ENCODE results near the gene PTGS1.
"Not testable (repeated sequence)": the region's sequence is repeated elsewhere in the genome, so short reads cannot be mapped to it uniquely, and the experiment has no call there.

PTGS1 gene

GRCh38 chr9:122348791-122349190 lies 22.0 kb upstream of the PTGS1 start:
- H3K9ac ChIP-seq (ENCODE audit: low read depth, low read length): no peak overlapping the region
- no peaks in the 10 kb centered on the region for H3K9me3 ChIP-seq (ENCODE audit: control insufficient read depth, insufficient read depth, low read length)

DNA sequence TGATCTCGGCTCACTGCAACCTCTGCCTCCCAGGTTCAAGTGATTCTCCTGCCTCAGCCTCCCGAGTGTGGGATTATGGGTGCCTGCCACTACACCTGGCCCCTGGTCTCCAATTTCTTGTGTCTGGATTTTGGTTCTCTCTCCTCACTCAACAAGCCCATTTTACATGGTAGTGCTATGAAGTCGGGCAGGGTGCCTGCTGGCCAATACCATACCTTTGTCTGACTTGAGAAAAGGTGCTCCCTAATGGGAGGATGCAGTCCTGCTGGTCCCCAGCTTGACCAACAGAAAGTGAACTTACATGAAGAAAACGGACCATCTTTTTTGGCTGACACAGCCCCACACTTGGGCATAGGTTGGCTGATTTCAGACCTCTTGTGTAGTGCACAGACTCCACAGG lies 21.6 kb upstream of the PTGS1 start:
- H3K9me3 ChIP-seq (ENCODE audit: control insufficient read depth, insufficient read depth, low read length): no peaks in the 10 kb centered on the region
- no peaks in the 10 kb centered on the region for H3K36me3 ChIP-seq (ENCODE audit: control insufficient read depth, insufficient read depth, low read length)
- H3K4me1 ChIP-seq (ENCODE audit: control insufficient read depth, insufficient read depth, low read length): peaks cover 4% of the 10 kb centered on the region
- H3K9ac ChIP-seq (ENCODE audit: low read depth, low read length): no peak overlapping the region
- H3K27me3 ChIP-seq (ENCODE audit: control insufficient read depth, insufficient read depth, low read length): peaks cover 38% of the 10 kb centered on the region
- H3K4me3 ChIP-seq (ENCODE audit: low read depth, low read length): no peak overlapping the region

More at GRCh38 chr9:122348791-122349190, 22.0 kb upstream of the PTGS1 start:
- Histone ChIP-seq H3K36me3 (ENCODE audit: control insufficient read depth, insufficient read depth, low read length) (no peaks in the 10 kb centered on the region), H3K4me1 (ENCODE audit: control insufficient read depth, insufficient read depth, low read length) (peaks cover 4% of the 10 kb centered on the region), H3K4me3 (ENCODE audit: low read depth, low read length) (no peak overlapping the region), H3K27me3 (ENCODE audit: control insufficient read depth, insufficient read depth, low read length) (peaks cover 38% of the 10 kb centered on the region)

- H3K9ac ChIP-seq (ENCODE audit: low read depth, low read length): no peak overlapping the region
- peaks cover 4% of the 10 kb centered on the region for H3K4me1 ChIP-seq (ENCODE audit: control insufficient read depth, insufficient read depth, low read length)
- H3K9me3 ChIP-seq (ENCODE audit: control insufficient read depth, insufficient read depth, low read length): no peaks in the 10 kb centered on the region
- no peaks in the 10 kb centered on the region for H3K36me3 ChIP-seq (ENCODE audit: control insufficient read depth, insufficient read depth, low read length)
- peaks cover 29% of the 10 kb centered on the region for H3K27me3 ChIP-seq (ENCODE audit: control insufficient read depth, insufficient read depth, low read length)
- no peak overlapping the region for H3K4me3 ChIP-seq (ENCODE audit: low read depth, low read length)
Observed at GRCh38 chr9:122350577-122351355, 20.1 kb upstream of the PTGS1 start.

GRCh38 chr9:122354536-122355199 lies 16.2 kb upstream of the PTGS1 start:
- H3K27me3 ChIP-seq (ENCODE audit: control insufficient read depth, insufficient read depth, low read length): peaks cover 7% of the 10 kb centered on the region
- no peaks in the 10 kb centered on the region for H3K9me3 ChIP-seq (ENCODE audit: control insufficient read depth, insufficient read depth, low read length)
- no peak overlapping the region for H3K4me3 ChIP-seq (ENCODE audit: low read depth, low read length)
- H3K9ac ChIP-seq (ENCODE audit: low read depth, low read length): no peak overlapping the region
- no peaks in the 10 kb centered on the region for H3K36me3 ChIP-seq (ENCODE audit: control insufficient read depth, insufficient read depth, low read length)
- no peaks in the 10 kb centered on the region for H3K4me1 ChIP-seq (ENCODE audit: control insufficient read depth, insufficient read depth, low read length)

GRCh38 chr9:122355336-122355875 lies 15.4 kb upstream of the PTGS1 start:
- Histone ChIP-seq H3K36me3 (ENCODE audit: control insufficient read depth, insufficient read depth, low read length) (no peaks in the 10 kb centered on the region), H3K4me3 (ENCODE audit: low read depth, low read length) (no peak overlapping the region), H3K9ac (ENCODE audit: low read depth, low read length) (no peak overlapping the region), H3K27me3 (ENCODE audit: control insufficient read depth, insufficient read depth, low read length) (peaks cover 2% of the 10 kb centered on the region), H3K4me1 (ENCODE audit: control insufficient read depth, insufficient read depth, low read length) (no peaks in the 10 kb centered on the region), H3K9me3 (ENCODE audit: control insufficient read depth, insufficient read depth, low read length) (no peaks in the 10 kb centered on the region)

DNA sequence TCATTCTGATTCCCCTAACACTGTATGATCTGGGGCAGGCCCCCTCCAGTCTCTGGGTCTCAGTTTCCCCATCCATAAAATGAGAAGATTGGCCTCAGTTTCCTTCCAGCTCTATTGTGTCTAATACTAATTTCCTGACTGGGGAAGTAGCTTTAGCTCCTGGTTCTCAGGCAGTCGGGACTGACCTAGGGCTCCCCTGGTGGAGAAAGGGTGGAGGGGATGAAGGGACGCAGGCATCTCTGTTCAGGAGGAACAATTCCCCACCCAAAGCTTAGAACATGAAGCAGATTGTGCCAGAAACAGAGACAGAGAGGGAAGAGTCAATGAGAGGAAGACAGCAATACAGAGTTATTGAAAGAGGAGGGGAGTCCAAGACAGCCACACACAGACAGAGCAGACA lies 14.2 kb upstream of the PTGS1 start:
- Histone ChIP-seq H3K36me3 (ENCODE audit: control insufficient read depth, insufficient read depth, low read length) (no peaks in the 10 kb centered on the region), H3K4me3 (ENCODE audit: low read depth, low read length) (no peak overlapping the region), H3K4me1 (ENCODE audit: control insufficient read depth, insufficient read depth, low read length) (no peaks in the 10 kb centered on the region), H3K27me3 (ENCODE audit: control insufficient read depth, insufficient read depth, low read length) (peaks cover 2% of the 10 kb centered on the region), H3K9ac (ENCODE audit: low read depth, low read length) (no peak overlapping the region), H3K9me3 (ENCODE audit: control insufficient read depth, insufficient read depth, low read length) (no peaks in the 10 kb centered on the region)

- no peak overlapping the region for H3K9ac ChIP-seq (ENCODE audit: low read depth, low read length)
- H3K9me3 ChIP-seq (ENCODE audit: control insufficient read depth, insufficient read depth, low read length): no peaks in the 10 kb centered on the region
- H3K27me3 ChIP-seq (ENCODE audit: control insufficient read depth, insufficient read depth, low read length): peaks cover 2% of the 10 kb centered on the region
- H3K4me1 ChIP-seq (ENCODE audit: control insufficient read depth, insufficient read depth, low read length): no peaks in the 10 kb centered on the region
- no peaks in the 10 kb centered on the region for H3K36me3 ChIP-seq (ENCODE audit: control insufficient read depth, insufficient read depth, low read length)
- no peak overlapping the region for H3K4me3 ChIP-seq (ENCODE audit: low read depth, low read length)
Observed at GRCh38 chr9:122360891-122361290, 9.9 kb upstream of the PTGS1 start.

DNA sequence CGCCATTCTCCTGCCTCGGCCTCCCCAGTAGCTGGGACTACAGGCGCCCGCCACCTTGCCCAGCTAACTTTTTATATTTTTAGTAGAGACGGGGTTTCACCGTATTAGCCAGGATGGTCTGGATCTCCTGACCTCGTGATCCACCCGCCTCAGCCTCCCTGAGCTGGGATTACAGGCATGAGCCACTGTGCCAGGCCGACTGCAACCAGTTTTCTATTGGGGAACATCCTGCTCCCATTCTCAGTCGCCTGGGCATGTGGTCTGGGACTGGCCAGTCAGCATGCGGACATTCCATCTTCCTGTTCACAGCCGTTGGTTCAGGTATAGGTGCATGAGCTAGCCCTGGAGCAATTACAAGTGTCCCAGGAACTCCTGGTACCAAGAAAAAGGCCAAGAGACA lies 7.7 kb upstream of the PTGS1 start:
- not testable (repeated sequence) for H3K27me3 ChIP-seq (ENCODE audit: control insufficient read depth, insufficient read depth, low read length); H3K4me3 ChIP-seq (ENCODE audit: low read depth, low read length); H3K4me1 ChIP-seq (ENCODE audit: control insufficient read depth, insufficient read depth, low read length); H3K36me3 ChIP-seq (ENCODE audit: control insufficient read depth, insufficient read depth, low read length); H3K9me3 ChIP-seq (ENCODE audit: control insufficient read depth, insufficient read depth, low read length); H3K9ac ChIP-seq (ENCODE audit: low read depth, low read length)

DNA sequence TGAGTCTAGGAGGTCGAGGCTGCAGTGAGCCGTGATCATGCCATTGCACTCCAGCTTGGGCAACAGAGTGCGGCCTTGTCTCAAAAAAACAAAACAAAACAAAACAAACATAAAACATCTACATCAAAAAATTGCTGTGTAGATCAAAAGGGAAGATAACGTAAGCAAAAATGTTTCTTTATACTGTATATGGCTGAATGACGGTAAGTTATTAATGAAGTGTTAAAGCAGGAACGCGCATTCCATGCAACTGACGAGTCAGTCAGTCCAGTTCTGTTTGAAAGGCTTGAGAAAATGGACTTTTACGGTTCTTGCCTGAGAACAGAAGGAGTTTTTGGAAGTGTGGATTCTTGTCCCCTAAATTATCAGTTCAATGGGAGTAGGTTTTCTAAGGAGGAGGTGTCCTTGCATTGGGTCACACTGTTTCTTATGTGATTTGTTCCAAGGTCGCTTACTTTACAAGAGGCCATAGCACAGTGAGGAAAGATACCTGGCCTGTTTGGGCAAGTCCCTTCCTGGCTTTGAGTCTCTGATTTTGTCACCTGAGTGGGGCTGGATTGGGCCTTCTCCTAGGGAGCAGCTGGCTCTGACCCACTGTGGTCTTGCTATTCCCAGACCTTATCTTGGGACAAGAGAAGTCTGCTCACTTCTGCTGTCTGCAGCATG lies 6.6 kb upstream of the PTGS1 start:
- H3K9me3 ChIP-seq (ENCODE audit: control insufficient read depth, insufficient read depth, low read length): no peaks in the 10 kb centered on the region
- H3K4me1 ChIP-seq (ENCODE audit: control insufficient read depth, insufficient read depth, low read length): no peaks in the 10 kb centered on the region
- H3K36me3 ChIP-seq (ENCODE audit: control insufficient read depth, insufficient read depth, low read length): no peaks in the 10 kb centered on the region
- peaks cover 5% of the 10 kb centered on the region for H3K27me3 ChIP-seq (ENCODE audit: control insufficient read depth, insufficient read depth, low read length)
- H3K4me3 ChIP-seq (ENCODE audit: low read depth, low read length): no peak overlapping the region
- H3K9ac ChIP-seq (ENCODE audit: low read depth, low read length): no peak overlapping the region

GRCh38 chr9:122364783-122365150 lies 6.1 kb upstream of the PTGS1 start:
- Histone ChIP-seq H3K4me1 (ENCODE audit: control insufficient read depth, insufficient read depth, low read length) (no peaks in the 10 kb centered on the region), H3K4me3 (ENCODE audit: low read depth, low read length) (no peak overlapping the region), H3K9me3 (ENCODE audit: control insufficient read depth, insufficient read depth, low read length) (no peaks in the 10 kb centered on the region), H3K27me3 (ENCODE audit: control insufficient read depth, insufficient read depth, low read length) (peaks cover 10% of the 10 kb centered on the region), H3K9ac (ENCODE audit: low read depth, low read length) (no peak overlapping the region), H3K36me3 (ENCODE audit: control insufficient read depth, insufficient read depth, low read length) (no peaks in the 10 kb centered on the region)

- H3K27me3 ChIP-seq (ENCODE audit: control insufficient read depth, insufficient read depth, low read length): peaks cover 23% of the 10 kb centered on the region
- H3K9me3 ChIP-seq (ENCODE audit: control insufficient read depth, insufficient read depth, low read length): no peaks in the 10 kb centered on the region
- no peak overlapping the region for H3K9ac ChIP-seq (ENCODE audit: low read depth, low read length)
- no peaks in the 10 kb centered on the region for H3K4me1 ChIP-seq (ENCODE audit: control insufficient read depth, insufficient read depth, low read length)
- H3K4me3 ChIP-seq (ENCODE audit: low read depth, low read length): no peak overlapping the region
- no peaks in the 10 kb centered on the region for H3K36me3 ChIP-seq (ENCODE audit: control insufficient read depth, insufficient read depth, low read length)
Observed at GRCh38 chr9:122366074-122366660, 4.7 kb upstream of the PTGS1 start.

Data from iPS-15b (cell line).